Measurements from ENCODE around the gene KIAA1549.
"Not testable (repeated sequence)": the region's sequence is repeated elsewhere in the genome, so short reads cannot be mapped to it uniquely, and the experiment has no call there.

The KIAA1549 gene

GRCh38 chr7:138981332-138982203, at the start of gene KIAA1549:
KIAA1549 (minus strand) TSS chr7:138981389; CDS start chr7:138981269, 120 bp downstream.
- DNase-seq, result peak in 1 of 2 donors; percentile 25

GRCh38 chr7:139029353-139029752, 48.2 kb upstream of the KIAA1549 start:
- no peak for DNase-seq

GRCh38 chr7:139026551-139026950, 45.4 kb upstream of the KIAA1549 start:
- no peak for DNase-seq

GRCh38 chr7:139025861-139026260, 44.7 kb upstream of the KIAA1549 start:
- not testable (repeated sequence) for DNase-seq

- no peak for DNase-seq
These were observed 41.9 kb upstream of the KIAA1549 start for GRCh38 chr7:139023076-139023475.

GRCh38 chr7:139022286-139022685, 41.1 kb upstream of the KIAA1549 start:
- no peak for DNase-seq

GRCh38 chr7:139018910-139019309, 37.7 kb upstream of the KIAA1549 start:
- DNase-seq, result no peak

- DNase-seq, result peak in 1 of 2 donors; percentile 36
These were observed 35.8 kb upstream of the KIAA1549 start for GRCh38 chr7:139016931-139017511.

GRCh38 chr7:139011373-139011772, 30.2 kb upstream of the KIAA1549 start:
- DNase-seq, result no peak

- no peak for DNase-seq
These were observed 23.3 kb upstream of the KIAA1549 start for GRCh38 chr7:139004321-139005090.

- no peak for DNase-seq
These were observed 18.2 kb upstream of the KIAA1549 start for GRCh38 chr7:138999414-138999813.

- DNase-seq, result no peak
These were observed 10.9 kb upstream of the KIAA1549 start for GRCh38 chr7:138992052-138992531.

GRCh38 chr7:138987686-138988085, 6.5 kb upstream of the KIAA1549 start:
- DNase-seq, result no peak

- DNase-seq, result no peak
These were observed 1.0 kb upstream of the KIAA1549 start for GRCh38 chr7:138982204-138982623.

- DNase-seq, result no peak
These were observed 462 bp downstream of the KIAA1549 start for GRCh38 chr7:138980563-138981291.

GRCh38 chr7:138979988-138980562, 1.1 kb downstream of the KIAA1549 start:
- no peak for DNase-seq

- DNase-seq, result no peak
These were observed 1.8 kb downstream of the KIAA1549 start for GRCh38 chr7:138979226-138979979.

GRCh38 chr7:138978541-138979184, 2.5 kb downstream of the KIAA1549 start:
- DNase-seq, result no peak

GRCh38 chr7:138976161-138976560, 5.0 kb downstream of the KIAA1549 start:
- not testable (repeated sequence) for DNase-seq

- DNase-seq, result no peak
These were observed 5.7 kb downstream of the KIAA1549 start for GRCh38 chr7:138975343-138976104.

Measured in bone marrow (tissue), 2 donors.